HG02571 (cell line): ENCODE data around the gene DHDDS.

Source experiments
- ATAC-seq: cut with Tn5 transposase; IDR thresholded peaks from one replicate; pipeline ENCODE4 v1.9.1; 2021; ENCODE audit warnings: mild to moderate bottlenecking, moderate library complexity; ENCODE audit not compliant: unreplicated experiment

The DHDDS gene

DNA sequence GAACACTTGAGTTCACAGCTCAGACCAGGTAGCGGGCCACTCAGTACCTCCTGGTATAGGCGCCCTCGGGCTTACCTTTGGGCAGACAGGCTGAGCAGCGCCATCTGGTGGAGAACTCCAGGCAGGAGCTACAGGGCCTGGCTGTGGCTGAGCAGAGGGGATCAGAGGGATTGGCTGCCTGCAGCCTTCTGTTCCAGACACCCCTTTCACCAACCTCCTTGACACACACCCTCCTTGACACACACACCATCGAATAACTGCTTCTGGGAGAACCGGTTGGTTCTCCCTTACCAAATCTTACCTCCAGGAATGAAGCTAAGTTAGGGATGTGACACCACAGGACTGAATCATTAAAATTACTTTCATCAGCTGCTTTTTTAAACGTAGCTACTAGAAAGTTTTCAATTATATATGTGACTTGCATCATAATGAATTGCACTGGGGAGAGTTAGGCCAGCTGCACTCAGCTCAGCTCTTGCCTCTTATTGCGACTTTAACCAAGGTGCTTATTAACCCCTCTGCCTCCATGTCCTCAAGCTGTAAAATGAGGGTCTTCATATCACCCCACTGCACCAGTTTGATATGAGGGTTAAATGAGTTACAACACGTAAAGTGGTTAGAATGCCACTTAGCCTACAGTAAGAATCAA lies 14.9 kb upstream of the DHDDS start:
- ATAC-seq: no peak

GRCh38 chr1:26418865-26419349 lies 13.2 kb upstream of the DHDDS start:
- ATAC-seq: no peak

DNA sequence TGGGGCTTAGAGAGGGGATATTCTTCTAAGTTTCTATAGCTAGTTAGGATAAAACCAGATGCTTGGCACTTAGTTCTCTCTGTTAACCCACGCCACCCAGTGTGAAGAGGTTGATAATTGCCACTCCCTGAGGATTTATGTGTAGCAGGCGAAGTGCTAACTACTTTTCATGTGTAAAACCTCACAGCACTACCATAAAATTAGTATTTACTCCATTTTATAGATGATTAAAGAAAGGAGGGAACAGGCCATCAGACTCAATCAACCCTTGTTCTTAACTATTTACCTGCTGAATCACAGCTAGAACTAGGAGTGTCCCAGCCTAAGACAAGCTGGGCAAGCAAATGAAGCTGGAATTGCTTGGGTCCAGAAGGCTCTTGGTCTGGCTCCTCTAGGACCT lies 12.6 kb upstream of the DHDDS start:
- no peak for ATAC-seq

DNA sequence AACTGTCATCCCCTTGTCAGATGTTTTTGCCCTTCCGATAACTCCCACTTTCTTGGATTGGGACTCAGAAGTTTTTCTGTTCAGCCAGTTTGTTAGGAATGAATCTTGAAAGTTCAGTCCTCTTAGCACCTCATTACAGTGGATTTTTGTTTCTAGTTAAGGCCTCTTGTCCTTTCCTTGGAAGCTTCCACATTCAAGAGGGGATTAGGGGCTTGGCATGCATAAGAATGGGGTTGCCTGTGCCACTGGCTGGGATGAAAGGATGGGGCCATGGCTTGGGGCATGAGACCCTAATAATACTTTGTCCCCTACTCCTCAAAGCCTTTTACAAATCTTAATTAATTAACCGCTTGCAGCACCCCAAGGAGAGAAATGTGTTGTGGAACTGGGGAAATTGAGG lies 2.4 kb upstream of the DHDDS start:
- ATAC-seq: no peak

DNA sequence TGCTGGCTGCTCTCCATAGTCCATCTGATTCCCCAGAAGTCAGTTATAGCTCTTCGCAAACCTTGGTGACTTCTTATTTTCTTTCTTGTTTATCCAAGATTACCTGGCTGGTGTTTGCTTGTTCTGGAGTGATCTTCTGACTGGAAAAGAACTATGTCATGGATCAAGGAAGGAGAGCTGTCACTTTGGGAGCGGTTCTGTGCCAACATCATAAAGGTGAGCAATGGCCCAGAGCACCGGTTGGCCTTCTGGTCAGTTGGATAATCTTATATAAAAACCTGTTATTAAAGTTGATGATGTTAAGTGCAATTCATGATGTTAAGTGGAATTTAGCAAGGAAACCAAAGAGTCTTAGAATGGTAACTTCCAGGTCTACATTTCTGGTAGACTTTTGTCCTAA lies 672 bp downstream of the DHDDS start:
- no peak for ATAC-seq

DNA sequence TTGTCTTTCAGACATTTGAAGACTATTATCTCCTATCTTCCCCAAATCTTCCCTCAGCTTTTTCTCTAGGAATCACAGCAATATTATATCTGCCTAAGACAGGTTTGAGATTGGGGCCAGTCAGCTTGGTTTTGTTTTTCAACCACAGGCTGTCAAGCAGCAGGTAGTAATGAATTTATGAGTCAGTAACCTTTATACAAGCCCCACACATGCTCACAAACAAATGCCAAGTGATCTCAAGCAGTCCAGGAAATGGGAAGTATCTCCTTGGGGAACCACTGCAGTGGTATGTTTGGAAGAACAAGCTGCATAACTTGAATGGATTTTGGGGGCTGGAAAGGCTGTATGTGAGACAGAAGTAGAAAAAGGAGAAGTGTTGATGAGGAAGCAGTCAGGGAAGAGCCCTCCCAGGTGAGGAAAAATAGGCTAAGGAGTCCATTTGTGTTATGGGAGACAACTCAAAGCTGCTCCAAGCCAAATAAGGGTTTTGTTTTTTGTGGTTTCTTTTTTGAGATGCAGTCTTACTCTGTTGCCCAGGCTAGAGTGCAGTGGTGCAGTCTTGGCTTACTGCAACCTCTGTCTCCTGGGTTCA lies 2.1 kb downstream of the DHDDS start:
- no peak for ATAC-seq

DNA sequence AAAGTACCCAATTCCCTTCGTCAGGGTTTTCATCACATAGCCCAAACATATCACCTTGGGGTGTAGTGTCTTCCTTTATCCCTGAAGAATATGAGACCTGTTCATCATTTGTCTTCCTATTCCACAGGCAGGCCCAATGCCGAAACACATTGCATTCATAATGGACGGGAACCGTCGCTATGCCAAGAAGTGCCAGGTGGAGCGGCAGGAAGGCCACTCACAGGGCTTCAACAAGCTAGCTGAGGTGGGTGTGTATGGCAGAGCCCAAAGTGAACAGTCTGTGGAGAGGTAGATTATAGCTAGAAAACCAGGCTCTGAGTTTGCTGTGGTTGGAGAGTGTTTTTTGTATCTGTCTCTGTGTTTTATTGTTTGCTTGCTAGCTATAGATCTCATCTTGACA lies 5.9 kb downstream of the DHDDS start:
- no peak for ATAC-seq

DNA sequence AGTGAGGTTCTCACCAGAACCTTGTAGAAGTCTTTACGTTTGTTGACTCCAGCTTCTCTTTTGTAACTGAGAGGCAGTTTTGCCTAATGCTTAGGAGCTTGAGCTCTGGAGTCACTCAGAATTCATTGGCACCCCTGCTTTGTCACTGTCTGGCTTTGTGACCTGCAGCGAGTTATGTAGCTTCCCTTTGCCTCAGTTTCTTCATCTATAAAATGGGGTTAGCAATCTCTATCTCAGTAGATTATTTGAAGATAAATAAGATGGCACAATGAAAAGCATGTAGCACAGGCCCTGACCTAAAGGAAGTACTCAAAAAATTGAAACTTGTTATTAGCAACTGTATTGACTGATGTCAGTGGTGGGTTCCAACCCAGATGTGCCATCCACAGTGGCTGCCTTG lies 8.1 kb downstream of the DHDDS start:
- no peak for ATAC-seq

DNA sequence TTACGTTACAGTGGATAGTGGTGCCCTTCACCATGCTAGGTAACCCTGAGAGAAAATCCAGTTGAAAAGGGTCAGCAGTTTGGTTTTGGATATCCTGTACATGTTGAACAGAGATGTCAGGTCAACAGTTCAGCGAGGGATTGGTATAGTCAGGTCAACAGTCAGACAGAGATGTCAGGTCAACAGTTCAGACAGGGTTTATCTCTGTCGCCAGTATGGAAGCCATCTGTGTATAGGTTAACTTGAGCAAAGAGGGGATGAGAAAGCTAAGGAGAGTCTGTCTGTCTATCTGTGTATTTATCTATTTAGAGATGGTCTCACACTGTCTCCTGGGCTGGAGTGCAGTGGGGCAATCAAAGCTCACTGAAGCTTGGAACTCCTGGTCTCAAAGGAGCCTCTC lies 17.7 kb downstream of the DHDDS start:
- no peak for ATAC-seq

DNA sequence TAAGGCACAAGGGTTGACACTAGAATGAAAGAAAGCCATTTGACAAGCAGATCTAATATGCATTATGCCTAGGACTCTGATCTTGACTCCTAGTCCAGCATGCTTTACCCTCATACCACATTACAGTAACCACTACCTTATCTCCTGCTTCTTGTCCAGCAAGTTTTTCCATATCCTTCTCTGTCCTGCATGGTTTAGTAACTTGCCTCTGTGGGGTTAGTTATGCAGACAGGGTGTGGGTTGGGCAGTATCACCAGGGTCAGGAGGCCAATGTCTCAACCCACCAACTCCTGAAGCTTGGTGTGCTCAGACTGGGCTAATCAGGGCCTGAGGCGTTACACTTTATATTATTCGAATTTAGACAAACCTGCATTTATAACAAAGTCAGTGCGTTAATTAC lies 18.8 kb downstream of the DHDDS start:
- no peak for ATAC-seq

DNA sequence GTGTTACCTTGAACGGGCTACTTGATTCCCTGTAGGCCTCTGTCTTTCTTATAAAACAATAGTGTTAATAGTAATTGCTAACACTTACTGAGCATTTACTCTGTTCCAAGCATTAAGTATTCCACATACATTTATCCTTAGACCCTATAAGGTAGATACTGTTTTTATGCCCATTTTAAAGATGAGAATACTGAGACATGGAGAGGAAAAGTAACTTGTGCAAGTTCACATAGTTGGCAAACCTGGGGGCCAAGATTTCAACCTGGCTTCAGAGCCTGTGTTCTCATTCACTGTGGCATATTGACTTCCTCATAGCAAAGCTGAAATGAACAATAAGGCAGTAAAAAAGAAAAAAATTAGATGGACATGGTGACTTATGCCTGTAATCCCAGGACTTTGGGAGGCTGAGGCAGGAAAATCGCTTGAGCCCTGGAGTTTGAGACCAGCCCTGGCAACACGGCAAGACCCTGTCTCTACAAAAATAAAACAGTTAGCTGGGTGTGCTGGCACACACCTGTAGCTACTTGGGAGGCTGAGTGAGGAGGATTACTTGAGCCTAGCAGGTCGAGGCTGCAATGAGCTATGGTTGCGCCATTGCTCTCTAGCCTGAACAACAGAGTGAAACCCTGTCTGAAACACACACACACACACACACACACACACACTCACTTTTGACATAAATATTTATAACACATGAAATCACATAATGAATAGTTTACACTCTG lies 20.5 kb downstream of the DHDDS start:
- ATAC-seq: no peak

DNA sequence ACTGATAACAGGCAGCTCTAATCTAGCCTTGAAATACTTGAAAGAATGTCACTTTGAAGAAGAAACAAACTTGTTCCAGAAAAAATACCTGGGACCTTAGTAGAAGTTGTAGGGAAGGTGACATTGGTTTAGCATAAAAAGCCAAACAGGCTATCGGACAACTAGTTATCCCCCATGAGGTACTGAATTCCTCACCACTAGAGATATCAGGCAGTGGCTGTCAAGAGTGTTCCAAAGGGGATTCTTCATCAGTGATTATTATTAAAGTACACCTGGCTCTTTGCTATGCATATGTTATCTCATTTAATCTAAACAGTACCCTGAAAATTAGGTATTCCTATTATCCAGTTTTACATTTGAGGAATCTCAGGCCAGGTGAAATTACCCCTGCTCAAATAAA lies 27.0 kb downstream of the DHDDS start:
- ATAC-seq: no peak

DNA sequence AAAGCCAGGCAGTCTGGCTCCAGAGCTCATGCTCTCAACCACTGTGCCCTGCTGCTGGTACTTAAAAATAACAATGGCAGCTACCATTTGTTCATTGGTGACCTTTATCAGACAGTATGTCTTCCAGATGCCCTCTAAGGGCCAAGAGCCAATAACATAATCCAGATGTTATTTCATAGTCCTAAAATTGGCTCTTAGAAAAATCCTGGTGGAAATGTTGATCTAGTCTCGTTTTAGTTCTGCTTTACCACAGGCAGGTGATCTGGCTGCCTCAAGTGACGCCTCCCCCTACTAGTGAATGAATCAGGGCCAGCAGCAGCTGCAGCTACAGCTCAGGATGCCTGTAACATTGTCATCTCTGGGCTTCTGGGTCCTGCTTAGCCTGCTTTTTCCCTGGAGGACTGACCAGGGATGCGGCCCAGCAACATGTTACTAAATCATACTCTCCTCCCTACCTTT lies 27.5 kb downstream of the DHDDS start:
- no peak for ATAC-seq

DNA sequence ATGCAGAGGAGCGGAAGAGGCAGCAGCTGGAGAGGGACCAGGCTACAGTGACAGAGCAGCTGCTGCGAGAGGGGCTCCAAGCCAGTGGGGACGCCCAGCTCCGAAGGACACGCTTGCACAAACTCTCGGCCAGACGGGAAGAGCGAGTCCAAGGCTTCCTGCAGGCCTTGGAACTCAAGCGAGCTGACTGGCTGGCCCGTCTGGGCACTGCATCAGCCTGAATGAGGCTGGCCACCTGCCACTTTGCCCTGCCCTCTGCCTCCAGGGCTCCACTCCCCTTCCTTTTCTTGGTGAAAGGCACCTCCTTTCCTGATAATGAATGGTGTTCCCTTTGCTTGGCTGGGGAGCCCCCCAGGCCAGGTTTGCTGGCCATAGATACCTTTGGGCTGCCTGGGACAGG lies 36.8 kb downstream of the DHDDS start:
- no peak for ATAC-seq

GRCh38 chr1:26469558-26469957 lies 37.4 kb downstream of the DHDDS start:
- no peak for ATAC-seq

DNA sequence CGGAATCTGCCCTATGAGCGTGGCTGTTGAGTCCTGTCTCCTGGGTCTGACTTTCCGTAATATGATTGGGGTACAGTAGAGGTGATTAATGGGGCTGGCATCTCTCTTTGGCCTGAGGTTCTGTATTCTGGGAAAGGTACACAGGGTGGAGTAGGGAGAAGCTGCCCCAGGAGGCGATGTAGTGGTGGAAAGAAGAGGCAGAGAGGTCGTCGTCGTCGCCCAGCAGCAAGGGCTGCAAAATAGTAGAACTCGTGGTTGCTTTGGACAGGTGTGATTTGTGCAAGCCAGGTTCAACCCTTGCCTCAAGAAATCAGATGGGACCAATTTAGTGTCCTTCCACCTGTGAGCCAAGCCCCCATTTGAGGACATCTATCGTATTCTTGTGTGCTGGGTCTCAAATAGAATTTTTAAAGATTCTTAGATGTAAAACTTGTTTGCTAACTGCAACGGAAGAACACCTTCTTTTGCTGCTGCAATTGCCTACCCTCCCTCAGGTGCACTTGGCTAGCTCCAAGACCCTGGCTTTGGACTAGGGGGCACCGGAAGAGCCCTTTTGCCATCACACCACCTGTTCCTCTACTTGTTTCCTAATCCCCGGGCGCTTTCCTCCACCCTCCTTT lies 38.9 kb downstream of the DHDDS start:
- no peak for ATAC-seq

GRCh38 chr1:26471498-26472319 lies 39.6 kb downstream of the DHDDS start:
- peak; percentile 6 for ATAC-seq

DNA sequence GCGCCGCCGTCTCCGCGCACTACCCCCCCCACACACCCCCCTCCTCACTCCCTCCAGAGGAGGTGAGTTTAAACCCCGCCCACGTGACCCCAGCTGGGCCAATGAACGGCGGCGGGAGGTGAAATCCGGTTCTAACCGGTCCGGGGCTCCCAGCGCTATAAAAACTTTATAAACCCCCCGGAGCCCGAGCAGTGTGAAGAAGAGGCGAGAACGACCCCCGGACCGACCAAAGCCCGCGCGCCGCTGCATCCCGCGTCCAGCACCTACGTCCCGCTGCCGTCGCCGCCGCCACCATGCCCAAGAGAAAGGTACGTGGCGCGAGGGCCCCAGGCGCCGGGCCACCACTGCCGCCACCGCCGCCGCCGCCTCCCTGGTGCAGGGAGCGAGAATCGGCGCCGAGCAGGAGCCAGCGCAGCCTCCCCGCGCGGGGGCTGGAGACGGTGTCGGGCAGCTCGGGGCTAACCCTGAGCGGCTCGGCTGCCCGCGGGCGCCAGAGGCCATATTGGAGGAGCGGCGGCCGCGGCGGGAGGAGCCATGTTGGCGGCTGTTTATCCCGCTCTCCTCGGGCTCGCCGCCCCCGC lies 40.3 kb downstream of the DHDDS start, which contains the start of gene HMGN2:
Gene HMGN2 (plus strand): TSS at position 121 of the 581 bp plus-strand sequence. CDS start 173 bp downstream, at position 294.
- ATAC-seq: peak; percentile 57

- peak; percentile 68 for ATAC-seq
These were observed 41.1 kb downstream of the DHDDS start for GRCh38 chr1:26472901-26473845.
